Left renal pelvis (tissue), 4 donors: ENCODE measurements around the gene WNT11. TPM values are rescaled to one million over a fixed set of nuclear protein-coding genes. Genes with fewer than 3 reads are reported as not detected.

Source experiments
- DNase-seq, 4 donors: peaks; one replicate each; pipeline ENCODE4 v3.0.0-alpha.2; 2013; ENCODE audit warnings: low read depth in 4 of 4, low spot score in 3 of 4
- polyA plus RNA-seq, 4 donors: library from polyadenylated mRNA; unstranded; fragments of 120-200 nt; gene quantifications; one replicate each; pipeline ENCODE4 v1.2.1, GENCODE V29; 2013; ENCODE audit not compliant: insufficient read length in 4 of 4

WNT11 gene
- polyA plus RNA-seq, 4 donors = 6.3 to 21.3 (median 15.4) TPM

GRCh38 chr11:76224461-76225121, 18.3 kb upstream of the WNT11 start:
- no peak for DNase-seq

GRCh38 chr11:76221365-76221764, 15.1 kb upstream of the WNT11 start:
- DNase-seq = no peak

GRCh38 chr11:76219243-76219642, 12.9 kb upstream of the WNT11 start:
- no peak for DNase-seq

GRCh38 chr11:76218449-76219178, 12.3 kb upstream of the WNT11 start:
- no peak for DNase-seq

- DNase-seq = no peak
Observed at GRCh38 chr11:76217653-76218160, 11.4 kb upstream of the WNT11 start.

- no peak for DNase-seq
Observed at GRCh38 chr11:76216536-76217325, 10.4 kb upstream of the WNT11 start.

GRCh38 chr11:76215941-76216340, 9.6 kb upstream of the WNT11 start:
- DNase-seq = no peak

GRCh38 chr11:76214968-76215548, 8.8 kb upstream of the WNT11 start:
- no peak for DNase-seq

GRCh38 chr11:76214186-76214585, 7.9 kb upstream of the WNT11 start:
- DNase-seq = no peak

GRCh38 chr11:76212086-76213035, 6.1 kb upstream of the WNT11 start:
- no peak for DNase-seq

GRCh38 chr11:76210931-76211851, 4.9 kb upstream of the WNT11 start:
- DNase-seq = no peak

- peak in 1 of 4 donors; percentile 69 for DNase-seq
Observed at GRCh38 chr11:76209973-76210930, 4.0 kb upstream of the WNT11 start.

GRCh38 chr11:76209375-76209972, 3.2 kb upstream of the WNT11 start:
- no peak for DNase-seq

GRCh38 chr11:76208438-76209374, 2.4 kb upstream of the WNT11 start:
- DNase-seq = no peak

- peak in 1 of 4 donors; percentile 63 for DNase-seq
Observed at GRCh38 chr11:76207642-76208401, 1.5 kb upstream of the WNT11 start.

GRCh38 chr11:76206077-76206326, 300 bp downstream of the WNT11 start:
- DNase-seq = no peak
